22Rv1 (cell line): Measurements from ENCODE around the gene MAP2K7.

Experiments used
- H3K27ac ChIP-seq: fragments of 450-650 bp; 2 replicates; pipeline ENCODE4 v1.5.1; 2017
- CTCF ChIP-seq: fragments of 450-650 bp; IDR thresholded peaks from 2 replicates; pipeline ENCODE4 v1.5.1; 2017; ENCODE audit warnings: mild to moderate bottlenecking
- ZFX ChIP-seq: fragments of 450-650 bp; IDR thresholded peaks from 2 replicates; pipeline ENCODE4 v1.6.1; 2017; ENCODE audit warnings: antibody characterized with exemption, borderline replicate concordance

MAP2K7 gene

GRCh38 chr19:7908078-7908699, 4.5 kb downstream of the MAP2K7 start:
- H3K27ac ChIP-seq, result no peak overlapping the region
- no peak for TF ChIP-seq ZFX
- TF ChIP-seq CTCF, result no peak

- no peak for TF ChIP-seq CTCF
- no peak for TF ChIP-seq ZFX
- no peak overlapping the region for H3K27ac ChIP-seq
These were observed 5.2 kb downstream of the MAP2K7 start for GRCh38 chr19:7908742-7909461.

DNA sequence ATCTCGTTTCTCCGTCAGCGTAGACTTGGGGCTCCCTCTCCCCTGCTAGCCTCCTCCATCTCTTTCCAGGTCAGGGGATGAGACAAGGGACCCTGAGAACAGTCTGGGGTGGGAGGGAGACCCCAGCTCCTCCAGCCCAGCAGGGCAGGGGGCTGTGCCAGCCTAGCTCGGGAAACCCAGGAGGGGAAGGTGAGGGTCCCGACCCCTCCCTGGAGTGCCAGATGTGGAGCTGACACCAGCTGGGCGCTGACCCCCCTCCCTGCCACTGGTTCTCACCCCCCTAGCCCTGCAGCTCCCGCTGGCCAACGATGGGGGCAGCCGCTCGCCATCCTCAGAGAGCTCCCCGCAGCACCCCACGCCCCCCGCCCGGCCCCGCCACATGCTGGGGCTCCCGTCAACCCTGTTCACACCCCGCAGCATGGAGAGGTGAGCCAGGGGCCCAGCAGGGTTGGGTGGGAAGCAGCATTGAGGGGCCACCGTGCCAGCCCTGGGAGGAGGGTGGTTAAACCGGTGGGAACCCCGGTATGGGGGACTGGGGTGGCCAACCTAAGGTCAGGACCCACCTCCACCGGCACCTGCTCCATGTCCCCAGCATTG, 5.9 kb downstream of the MAP2K7 start:
- H3K27ac ChIP-seq, result no peak overlapping the region
- TF ChIP-seq CTCF (no peak), ZFX (no peak)

DNA sequence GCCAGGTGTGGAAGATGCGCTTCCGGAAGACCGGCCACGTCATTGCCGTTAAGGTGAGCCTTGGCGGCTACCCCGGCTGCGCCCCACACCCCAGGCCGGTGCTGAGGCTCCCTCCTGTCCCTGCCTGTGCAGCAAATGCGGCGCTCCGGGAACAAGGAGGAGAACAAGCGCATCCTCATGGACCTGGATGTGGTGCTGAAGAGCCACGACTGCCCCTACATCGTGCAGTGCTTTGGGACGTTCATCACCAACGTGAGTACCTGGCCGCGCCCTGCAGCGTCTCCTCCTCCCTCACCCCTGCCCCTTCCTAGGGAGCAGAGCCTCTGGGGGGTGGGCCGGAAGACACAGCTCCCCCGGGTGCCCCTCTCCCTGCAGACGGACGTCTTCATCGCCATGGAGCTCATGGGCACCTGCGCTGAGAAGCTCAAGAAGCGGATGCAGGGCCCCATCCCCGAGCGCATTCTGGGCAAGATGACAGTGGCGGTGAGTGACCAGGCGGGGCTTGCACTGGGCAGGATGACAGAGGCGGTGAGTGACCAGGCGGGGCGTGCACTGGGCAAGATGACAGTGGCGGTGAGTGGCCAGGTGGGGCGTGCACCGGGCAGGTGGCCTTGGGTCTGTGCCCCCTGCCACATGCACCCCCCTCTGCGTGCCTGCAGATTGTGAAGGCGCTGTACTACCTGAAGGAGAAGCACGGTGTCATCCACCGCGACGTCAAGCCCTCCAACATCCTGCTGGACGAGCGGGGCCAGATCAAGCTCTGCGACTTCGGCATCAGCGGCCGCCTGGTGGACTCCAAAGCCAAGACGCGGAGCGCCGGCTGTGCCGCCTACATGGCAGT, 6.9 kb downstream of the MAP2K7 start:
- no peak overlapping the region for H3K27ac ChIP-seq
- TF ChIP-seq CTCF (no peak), ZFX (no peak)

DNA sequence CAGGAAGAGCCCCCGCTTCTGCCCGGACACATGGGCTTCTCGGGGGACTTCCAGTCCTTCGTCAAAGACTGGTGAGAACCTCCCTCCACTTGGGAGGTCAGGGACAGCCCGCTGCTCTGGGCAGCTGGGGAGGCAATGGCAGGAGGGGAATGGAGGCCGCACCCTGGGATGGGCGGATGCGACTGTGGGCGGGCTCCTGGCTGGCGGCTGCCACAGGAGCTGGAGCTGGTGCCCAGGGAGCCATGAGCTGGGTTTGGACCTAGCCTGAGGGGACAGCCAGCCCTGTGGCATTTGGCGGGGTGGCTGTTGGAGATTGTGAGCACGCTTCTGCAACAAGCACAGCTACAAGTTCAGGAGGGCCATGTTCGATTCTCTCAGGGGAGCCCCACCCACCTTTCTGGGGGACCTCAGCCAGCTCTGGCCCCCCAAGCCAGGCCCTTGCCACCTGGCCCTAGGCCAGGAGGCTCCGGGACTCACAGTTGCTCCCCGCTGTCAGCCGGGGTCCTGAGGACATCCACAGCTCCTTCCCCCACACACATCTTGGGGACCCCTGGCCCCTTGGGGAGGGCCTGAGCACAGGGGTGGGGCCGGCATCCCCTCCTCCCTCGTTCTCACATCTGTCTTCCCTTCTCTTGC, 7.9 kb downstream of the MAP2K7 start:
- H3K27ac ChIP-seq, result no peak overlapping the region
- TF ChIP-seq CTCF, result no peak
- TF ChIP-seq ZFX, result no peak

DNA sequence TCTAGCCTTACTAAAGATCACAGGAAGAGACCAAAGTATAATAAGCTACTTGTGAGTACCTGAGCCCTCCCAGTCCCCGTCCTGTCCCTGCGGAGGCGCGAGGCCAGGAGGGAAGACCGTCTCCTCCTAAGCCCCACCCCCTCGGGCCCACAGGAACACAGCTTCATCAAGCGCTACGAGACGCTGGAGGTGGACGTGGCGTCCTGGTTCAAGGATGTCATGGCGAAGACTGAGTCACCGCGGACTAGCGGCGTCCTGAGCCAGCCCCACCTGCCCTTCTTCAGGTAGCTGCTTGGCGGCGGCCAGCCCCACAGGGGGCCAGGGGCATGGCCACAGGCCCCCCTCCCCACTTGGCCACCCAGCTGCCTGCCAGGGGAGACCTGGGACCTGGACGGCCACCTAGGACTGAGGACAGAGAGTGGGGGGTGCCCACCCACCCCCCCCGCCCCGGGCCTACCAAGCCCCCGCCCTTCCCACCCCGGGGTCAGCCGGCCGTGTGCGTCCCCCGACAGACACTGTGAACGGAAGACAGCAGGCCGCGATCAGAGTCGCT, 8.5 kb downstream of the MAP2K7 start:
- H3K27ac ChIP-seq, result no peak overlapping the region
- TF ChIP-seq CTCF, result no peak
- TF ChIP-seq ZFX, result no peak
